Raji (cell line): Measurements from ENCODE around the gene EIF2B1.

Experiments used
- POLR2A ChIP-seq: IDR thresholded peaks from 2 replicates; pipeline ENCODE4 v1.6.1; 2011; ENCODE audit warnings: low read depth, low read length, control low read depth; ENCODE audit not compliant: insufficient read depth

The EIF2B1 gene

DNA sequence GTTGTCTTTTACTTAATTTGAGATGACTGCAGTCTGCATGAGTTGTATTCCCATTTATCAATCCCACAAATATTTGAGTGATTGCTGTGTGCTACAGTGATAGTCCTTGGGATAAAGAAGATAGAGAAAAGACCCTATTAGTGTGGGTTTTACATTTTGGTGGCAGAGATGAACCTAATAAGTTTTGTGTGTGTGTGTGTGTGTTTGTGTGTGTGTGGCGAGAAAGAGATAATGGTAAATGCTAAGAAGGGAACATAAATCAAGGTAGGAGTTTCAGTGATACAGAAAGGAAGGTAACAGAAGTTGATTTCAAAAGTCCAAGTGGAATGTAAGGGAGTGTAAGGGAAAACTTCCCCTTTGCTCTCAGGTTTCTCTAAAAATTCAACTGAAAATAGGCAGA is 34.2 kb downstream of the EIF2B1 start:
- TF ChIP-seq POLR2A, result no peak

DNA sequence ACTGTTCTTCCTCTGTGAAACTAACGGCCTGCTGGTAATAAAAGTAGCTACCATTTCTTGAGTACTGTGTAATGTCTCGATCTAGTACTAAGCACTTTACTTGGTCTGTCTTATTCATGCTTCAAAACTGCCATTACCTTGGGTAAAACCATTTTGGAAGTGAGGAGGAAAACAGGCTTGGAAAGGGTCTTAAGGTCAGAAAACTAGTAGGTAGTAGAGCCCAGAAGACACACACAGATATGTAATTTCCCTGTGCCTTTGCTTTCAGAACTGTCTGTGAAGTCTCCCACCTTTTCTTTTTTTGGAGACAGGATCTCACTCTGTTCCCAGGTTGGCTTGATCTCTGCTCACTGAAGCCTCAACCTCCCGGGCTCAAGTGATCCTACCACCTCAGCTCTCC is 35.0 kb downstream of the EIF2B1 start:
- TF ChIP-seq POLR2A, result no peak

DNA sequence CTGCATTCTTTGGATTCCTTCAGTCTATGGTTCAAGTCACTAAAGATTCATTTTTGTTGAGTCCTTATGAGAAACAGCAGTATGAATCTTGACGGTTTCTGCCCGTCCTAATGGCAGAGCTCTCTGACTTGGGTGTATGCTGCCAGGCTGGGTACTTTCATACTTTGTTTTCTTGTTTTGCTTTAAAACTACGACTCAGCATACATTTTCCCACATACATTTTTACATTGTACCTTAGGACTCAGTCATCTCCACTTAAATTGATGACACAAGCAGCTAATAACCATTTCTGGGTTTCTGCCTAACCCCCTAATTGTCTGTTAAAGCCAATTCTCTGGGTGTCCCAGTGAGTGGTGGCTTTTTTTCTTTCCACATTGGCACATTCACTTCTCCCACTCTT is 36.4 kb downstream of the EIF2B1 start:
- no peak for TF ChIP-seq POLR2A

DNA sequence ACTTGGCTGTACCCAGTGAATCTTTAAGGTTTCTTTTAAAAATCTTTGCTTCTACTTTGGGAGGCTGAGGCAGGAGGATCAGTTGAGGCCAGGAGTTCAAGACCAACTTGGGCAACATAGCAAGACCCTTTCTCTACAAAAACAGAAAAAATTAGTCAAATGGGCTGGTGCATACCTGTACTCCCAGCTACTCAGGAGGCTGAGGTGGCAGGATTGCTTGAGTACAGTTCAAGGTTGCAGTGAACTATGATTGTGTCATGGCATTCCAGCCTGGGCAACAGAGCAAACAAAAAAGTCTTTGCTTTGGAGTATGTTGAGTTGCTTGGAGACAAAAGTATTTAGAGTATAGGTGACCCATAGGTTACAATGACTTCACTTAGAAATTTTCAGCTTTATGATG is 37.8 kb downstream of the EIF2B1 start:
- no peak for TF ChIP-seq POLR2A

DNA sequence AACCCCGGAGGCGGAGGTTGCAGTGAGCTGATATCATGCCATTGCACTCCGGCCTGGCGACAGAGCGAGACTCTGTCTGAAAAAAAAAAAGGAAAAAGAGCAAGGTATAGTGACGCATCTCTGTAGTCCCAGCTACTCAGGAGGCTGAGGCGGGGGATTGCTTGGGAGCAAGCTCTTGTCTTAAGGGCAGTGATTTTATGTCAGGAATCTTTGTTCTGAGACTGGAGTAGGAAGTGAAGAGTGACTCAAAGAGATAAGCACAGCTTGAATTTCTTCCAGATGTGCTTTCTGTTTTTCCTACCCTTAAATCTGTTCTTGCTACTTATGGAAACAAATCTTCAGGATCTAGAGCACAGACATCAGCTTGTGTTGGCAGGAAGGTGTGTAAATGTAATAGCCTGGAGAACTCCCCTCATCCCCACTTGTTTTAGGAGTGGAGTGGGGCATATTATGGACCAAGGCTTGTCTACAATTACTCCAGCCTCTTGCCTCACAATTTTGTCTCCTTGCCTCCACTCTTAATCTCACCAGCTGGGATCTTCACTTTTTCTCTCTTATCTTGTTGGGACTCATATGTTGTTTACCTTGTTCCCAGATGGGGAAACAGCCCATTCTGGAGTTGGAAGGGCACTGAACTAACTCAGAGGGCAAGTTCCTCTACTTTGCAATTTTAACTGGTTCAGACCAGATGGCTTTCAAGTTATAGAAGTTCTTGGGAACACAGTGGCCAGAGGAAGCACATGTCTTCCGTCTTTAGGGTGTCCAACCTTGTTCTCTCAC is 41.6 kb downstream of the EIF2B1 start:
- TF ChIP-seq POLR2A, result no peak

DNA sequence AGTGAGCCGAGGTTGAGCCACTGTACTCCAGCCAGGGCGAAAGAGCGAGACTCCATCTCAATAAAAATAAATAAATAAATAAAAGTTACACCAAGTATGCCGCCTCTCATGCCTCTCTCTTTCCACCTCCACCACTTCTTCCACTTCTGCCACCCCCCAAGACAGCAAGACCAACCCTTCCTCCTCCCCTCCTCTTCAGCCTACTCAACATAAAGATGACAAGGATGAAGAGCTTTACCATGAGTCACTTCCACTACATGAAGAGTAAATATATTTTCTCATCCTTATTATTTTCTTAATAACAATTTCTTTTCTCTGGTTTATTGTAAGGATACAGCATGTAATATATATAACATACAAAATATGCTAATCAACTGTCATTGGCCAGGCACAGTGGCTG is 52.7 kb downstream of the EIF2B1 start:
- no peak for TF ChIP-seq POLR2A

DNA sequence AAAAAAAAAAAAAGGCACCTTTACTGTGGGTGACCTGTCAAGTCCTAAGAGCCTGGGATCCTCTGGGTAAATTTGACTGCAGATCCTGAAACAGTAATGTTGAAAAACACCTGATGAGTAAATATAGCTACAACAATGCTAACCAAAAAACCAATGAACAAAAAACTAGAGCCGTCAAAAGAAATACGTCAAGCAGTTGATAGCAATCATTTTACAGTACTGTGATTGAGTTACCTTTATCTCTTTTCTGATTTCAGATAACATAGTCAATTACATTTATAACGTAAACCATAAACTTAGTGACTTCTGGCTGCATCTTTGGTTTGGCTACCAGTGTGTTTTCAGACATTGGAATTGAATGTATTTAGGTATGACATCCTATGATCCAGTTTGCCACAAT is 55.2 kb downstream of the EIF2B1 start:
- TF ChIP-seq POLR2A, result no peak

DNA sequence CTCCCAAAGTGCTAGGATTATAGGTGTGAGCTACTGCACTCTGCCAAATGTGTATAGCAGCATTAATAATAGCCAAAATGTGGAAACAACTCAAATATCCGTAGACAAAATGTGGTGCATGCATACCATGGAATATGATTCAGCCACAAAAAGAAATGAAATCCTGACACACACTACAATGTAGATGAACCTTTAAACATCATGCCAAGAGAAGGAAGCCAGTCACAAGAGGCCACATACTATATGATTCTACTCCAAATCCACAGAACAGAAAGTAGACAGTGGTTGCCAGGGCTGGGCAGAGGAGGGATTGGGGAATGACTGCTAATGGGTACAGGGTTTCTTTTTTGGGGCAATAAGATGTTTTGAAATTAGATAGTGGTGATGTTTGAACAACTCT is 56.9 kb downstream of the EIF2B1 start:
- no peak for TF ChIP-seq POLR2A

DNA sequence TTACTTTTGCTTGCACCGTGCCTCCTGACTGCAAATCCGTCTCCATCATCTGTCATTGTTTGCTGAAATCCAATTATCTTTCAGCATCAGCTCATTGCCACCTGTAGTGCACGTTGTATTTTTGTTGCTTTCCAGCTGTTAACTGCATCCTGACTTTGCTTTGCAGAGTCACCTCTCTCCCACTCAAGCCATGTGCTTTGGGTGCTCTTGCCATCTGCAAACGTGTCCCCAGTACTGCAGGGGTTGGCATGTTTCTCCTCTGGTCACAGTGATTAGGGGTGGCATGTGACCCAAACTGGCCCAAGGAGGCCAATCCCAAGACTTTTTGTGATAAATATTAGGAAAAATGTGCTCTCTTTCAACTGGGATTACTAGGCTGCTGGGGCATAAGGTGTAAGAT is 59.6 kb downstream of the EIF2B1 start:
- no peak for TF ChIP-seq POLR2A

DNA sequence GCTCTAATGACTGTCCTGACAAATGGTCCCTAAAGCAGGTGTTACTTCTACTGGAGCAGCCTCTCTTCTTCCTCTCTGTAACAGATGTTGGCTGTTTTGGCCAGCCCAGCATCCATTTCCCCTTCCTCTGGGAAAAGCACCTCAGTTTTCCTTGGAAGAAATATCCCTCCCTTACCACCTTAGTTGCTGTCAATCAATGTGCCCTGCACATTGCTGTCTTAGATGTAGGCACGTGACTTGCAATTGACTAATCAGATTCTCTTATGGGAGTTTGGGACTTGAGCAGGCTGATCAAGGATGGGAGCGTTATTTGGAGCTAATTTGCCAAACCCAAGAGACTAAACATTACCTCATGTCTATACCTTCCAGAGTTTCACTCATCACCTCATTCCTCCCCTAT is 61.1 kb downstream of the EIF2B1 start:
- no peak for TF ChIP-seq POLR2A

DNA sequence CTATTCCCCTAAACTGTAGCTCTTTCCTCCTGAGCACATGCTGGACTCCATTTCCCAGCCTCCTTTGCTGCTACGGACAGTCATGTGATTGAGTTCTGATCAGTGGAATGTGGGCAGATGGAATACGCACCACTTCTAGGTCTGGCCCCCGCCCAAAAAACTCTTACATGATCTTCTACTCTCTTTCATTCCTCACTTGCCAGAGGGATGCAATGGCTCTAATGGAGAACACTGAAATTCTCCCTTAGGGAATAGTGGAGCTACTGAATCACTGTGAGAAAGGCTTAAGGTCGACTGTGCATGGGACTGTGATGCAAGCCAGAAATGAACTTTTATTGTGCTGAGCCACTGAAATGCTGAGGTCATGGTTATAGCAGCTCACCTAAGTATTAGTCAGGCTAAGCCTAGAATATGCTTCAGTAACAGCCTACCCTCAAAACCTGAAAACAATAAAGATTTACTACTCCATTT is 62.1 kb downstream of the EIF2B1 start:
- no peak for TF ChIP-seq POLR2A
